Nephron progenitor cell (in vitro differentiated cells): ENCODE measurements around the gene PAN3.
"Not testable (repeated sequence)": the region's sequence is repeated elsewhere in the genome, so short reads cannot be mapped to it uniquely, and the experiment has no call there.

ENCODE experiments used
- DNase-seq: peaks from one replicate; pipeline ENCODE4 v3.0.0; 2021
- H3K27ac Mint-ChIP-seq: 2 replicates; pipeline ENCODE4 v1.8.0; 2021; ENCODE audit warnings: mild to moderate bottlenecking, moderate library complexity, mixed read lengths
- H3K27me3 Mint-ChIP-seq: 2 replicates; pipeline ENCODE4 v1.8.0; 2021; ENCODE audit warnings: mild to moderate bottlenecking, low read depth, mixed read lengths; ENCODE audit not compliant: poor library complexity
- H3K36me3 Mint-ChIP-seq: 2 replicates; pipeline ENCODE4 v1.8.0; 2021; ENCODE audit warnings: low read depth, mixed read lengths
- H3K4me1 Mint-ChIP-seq: 2 replicates; pipeline ENCODE4 v1.8.0; 2021; ENCODE audit warnings: mixed read lengths
- H3K4me3 Mint-ChIP-seq: 2 replicates; pipeline ENCODE4 v1.8.0; 2021; ENCODE audit warnings: mild to moderate bottlenecking, moderate library complexity, mixed read lengths
- H3K9me3 Mint-ChIP-seq: 2 replicates; pipeline ENCODE4 v1.8.0; 2021; ENCODE audit warnings: mild to moderate bottlenecking, moderate library complexity, mixed read lengths
- CTCF ChIP-seq: fragments of 200-600 bp; sonication (generic); IDR thresholded peaks from 2 replicates; pipeline ENCODE4 v1.5.0; 2021; ENCODE audit warnings: antibody characterized with exemption

Gene PAN3

GRCh38 chr13:28140433-28141125 is 2.2 kb downstream of the PAN3 start:
- no peak for TF ChIP-seq CTCF
- H3K9me3 Mint-ChIP-seq = no peaks in the 10 kb centered on the region

GRCh38 chr13:28141542-28141941 is 3.2 kb downstream of the PAN3 start:
- H3K9me3 Mint-ChIP-seq, H3K36me3 Mint-ChIP-seq, DNase-seq, H3K27me3 Mint-ChIP-seq: not testable (repeated sequence)
- peak overlapping the region; percentile 90 for H3K27ac Mint-ChIP-seq
- peaks cover 45% of the 10 kb centered on the region for H3K4me1 Mint-ChIP-seq
- peak overlapping the region; percentile 59 for H3K4me3 Mint-ChIP-seq

More at GRCh38 chr13:28140433-28141125, 2.2 kb downstream of the PAN3 start:
- Mint-ChIP-seq H3K4me3 (peak overlapping the region; percentile 99), H3K27me3 (no peaks in the 10 kb centered on the region), H3K4me1 (peaks cover 49% of the 10 kb centered on the region), H3K27ac (peak overlapping the region; percentile 70), H3K36me3 (no peaks in the 10 kb centered on the region)
- no peak for DNase-seq

- no peak for TF ChIP-seq CTCF
- Mint-ChIP-seq H3K9me3 (no peaks in the 10 kb centered on the region), H3K4me3 (no peak overlapping the region), H3K27ac (no peak overlapping the region), H3K36me3 (peaks cover 16% of the 10 kb centered on the region), H3K4me1 (peaks cover 27% of the 10 kb centered on the region), H3K27me3 (no peaks in the 10 kb centered on the region)
- DNase-seq = no peak
These were observed 6.7 kb downstream of the PAN3 start for GRCh38 chr13:28145049-28145448.

GRCh38 chr13:28147495-28147894 is 9.2 kb downstream of the PAN3 start:
- TF ChIP-seq CTCF = no peak
- H3K4me3 Mint-ChIP-seq = no peak overlapping the region
- H3K4me1 Mint-ChIP-seq = peaks cover 7% of the 10 kb centered on the region
- no peak overlapping the region for H3K27ac Mint-ChIP-seq
- no peaks in the 10 kb centered on the region for H3K27me3 Mint-ChIP-seq
- peaks cover 29% of the 10 kb centered on the region for H3K36me3 Mint-ChIP-seq
- DNase-seq = no peak
- H3K9me3 Mint-ChIP-seq = peaks cover 4% of the 10 kb centered on the region

GRCh38 chr13:28159057-28159456 is 20.7 kb downstream of the PAN3 start:
- peaks cover 15% of the 10 kb centered on the region for H3K4me1 Mint-ChIP-seq
- H3K9me3 Mint-ChIP-seq = peaks cover 49% of the 10 kb centered on the region
- DNase-seq = no peak
- TF ChIP-seq CTCF = no peak
- no peak overlapping the region for H3K27ac Mint-ChIP-seq
- no peak overlapping the region for H3K4me3 Mint-ChIP-seq
- peaks cover 48% of the 10 kb centered on the region for H3K36me3 Mint-ChIP-seq
- no peaks in the 10 kb centered on the region for H3K27me3 Mint-ChIP-seq

- peaks cover 15% of the 10 kb centered on the region for H3K4me1 Mint-ChIP-seq
- H3K36me3 Mint-ChIP-seq = peaks cover 44% of the 10 kb centered on the region
- no peaks in the 10 kb centered on the region for H3K27me3 Mint-ChIP-seq
- no peak for DNase-seq
- no peak overlapping the region for H3K4me3 Mint-ChIP-seq
- H3K9me3 Mint-ChIP-seq = peaks cover 33% of the 10 kb centered on the region
- peak overlapping the region; percentile 2 for H3K27ac Mint-ChIP-seq
- TF ChIP-seq CTCF = no peak
These were observed 23.0 kb downstream of the PAN3 start for GRCh38 chr13:28161370-28161769.
